Inflammatory macrophage treated with lipopolysaccharide for 4 hours (primary cell): ENCODE data around the gene FDXACB1.

Experiments
- DNase-seq: peaks from one replicate; pipeline ENCODE4 v3.0.0-alpha.2; 2020

Gene FDXACB1

GRCh38 chr11:111878849-111879636 lies at the start of gene FDXACB1, which contains the start of gene CFAP68:
Gene FDXACB1, minus strand, starts transcription at chr11:111879165. Its CDS starts 33 bp downstream, at chr11:111879132.
Gene CFAP68, plus strand, starts transcription at chr11:111879541. Its CDS starts 20 bp downstream, at chr11:111879561.
- DNase-seq = peak; percentile 98

GRCh38 chr11:111926505-111927391 lies 47.8 kb upstream of the FDXACB1 start:
- DNase-seq = peak; percentile 96

GRCh38 chr11:111925953-111926352 lies 47.0 kb upstream of the FDXACB1 start:
- no peak for DNase-seq

GRCh38 chr11:111923951-111924350 lies 45.0 kb upstream of the FDXACB1 start:
- no peak for DNase-seq

GRCh38 chr11:111923351-111923788 lies 44.4 kb upstream of the FDXACB1 start:
- DNase-seq = no peak

- DNase-seq = no peak
These were observed 43.8 kb upstream of the FDXACB1 start for GRCh38 chr11:111922803-111923202.

- no peak for DNase-seq
These were observed 42.7 kb upstream of the FDXACB1 start for GRCh38 chr11:111921541-111922230.

GRCh38 chr11:111920908-111921307 lies 41.9 kb upstream of the FDXACB1 start:
- DNase-seq = no peak

GRCh38 chr11:111918390-111919256 lies 39.7 kb upstream of the FDXACB1 start, which contains the start of gene C11orf52:
Gene C11orf52, plus strand, starts transcription at chr11:111918913. Its CDS starts 60 bp downstream, at chr11:111918973.
- peak; percentile 4 for DNase-seq

- DNase-seq = no peak
These were observed 38.8 kb upstream of the FDXACB1 start for GRCh38 chr11:111917788-111918187.

- DNase-seq = no peak
These were observed 38.3 kb upstream of the FDXACB1 start for GRCh38 chr11:111917312-111917711.

GRCh38 chr11:111916768-111917167 lies 37.8 kb upstream of the FDXACB1 start:
- DNase-seq = no peak

- DNase-seq = no peak
These were observed 35.0 kb upstream of the FDXACB1 start for GRCh38 chr11:111913997-111914396.

- no peak for DNase-seq
These were observed 34.3 kb upstream of the FDXACB1 start for GRCh38 chr11:111913031-111913861.

GRCh38 chr11:111912535-111912934 lies 33.6 kb upstream of the FDXACB1 start, which contains the start of gene HSPB2:
Gene HSPB2, plus strand, starts transcription at chr11:111912734. Its CDS starts 96 bp downstream, at chr11:111912830.
- DNase-seq = no peak

- no peak for DNase-seq
These were observed 32.8 kb upstream of the FDXACB1 start, which contains the start of gene CRYAB for GRCh38 chr11:111911563-111912401. Gene CRYAB, minus strand, starts transcription at chr11:111911770. Its CDS starts 46 bp downstream, at chr11:111911724.

- DNase-seq = no peak
These were observed 32.0 kb upstream of the FDXACB1 start for GRCh38 chr11:111910676-111911562.

- no peak for DNase-seq
These were observed 30.4 kb upstream of the FDXACB1 start for GRCh38 chr11:111909378-111909777.
